Calu3 (cell line): ENCODE measurements around the gene ASAP2. TPM values are rescaled to one million over a fixed set of nuclear protein-coding genes. Genes with fewer than 3 reads are reported as not detected.

Experiments used
- BruUV-seq: library from RNA; stranded (reverse); fragments of 400-500 nt; replicated peaks from 2 replicates; lab custom pipeline; 2021; lab: Mats Ljungman, UMichigan
- CTCF ChIA-PET: fragments of 300-600 bp; sonication (Branson Sonifier 250); formaldehyde crosslinking; loops from one replicate; lab custom pipeline; 2022; ENCODE audit warnings: antibody characterized with exemption; lab: Charles Lee
- DNase-seq: peaks from one replicate; pipeline ENCODE4 v3.0.0; 2022
- H3K27ac Mint-ChIP-seq: one replicate; pipeline ENCODE4 v1.8.0; 2022; ENCODE audit warnings: mixed read lengths; ENCODE audit not compliant: unreplicated experiment
- H3K27me3 Mint-ChIP-seq: one replicate; pipeline ENCODE4 v1.8.0; 2022; ENCODE audit warnings: mixed read lengths; ENCODE audit not compliant: unreplicated experiment
- H3K36me3 Mint-ChIP-seq: one replicate; pipeline ENCODE4 v1.8.0; 2022; ENCODE audit warnings: mild to moderate bottlenecking, moderate library complexity, mixed read lengths; ENCODE audit not compliant: insufficient read depth, unreplicated experiment
- H3K4me1 Mint-ChIP-seq: one replicate; pipeline ENCODE4 v1.8.0; 2022; ENCODE audit warnings: mild to moderate bottlenecking, low read depth, mixed read lengths; ENCODE audit not compliant: unreplicated experiment
- H3K4me3 Mint-ChIP-seq: one replicate; pipeline ENCODE4 v1.8.0; 2022; ENCODE audit warnings: mild to moderate bottlenecking, low read depth, moderate library complexity, mixed read lengths; ENCODE audit not compliant: unreplicated experiment
- H3K9me3 Mint-ChIP-seq: one replicate; pipeline ENCODE4 v1.8.0; 2022; ENCODE audit warnings: low read depth, mixed read lengths; ENCODE audit not compliant: unreplicated experiment
- intact Hi-C: fragments of 100-400 bp; cut with micrococcal nuclease; formaldehyde crosslinking; loops from one replicate; pipeline ENCODE4 v1.10.0; 2022; ENCODE audit not compliant: unreplicated experiment
- total RNA-seq: library from RNA; stranded (reverse); gene quantifications from 2 replicates; pipeline ENCODE4 v1.2.3, GENCODE V29; 2022
- TF ChIP-seq, protein P1 (sequence below): fragments of 200-600 bp; IDR thresholded peaks from one replicate; pipeline ENCODE4 v1.8.0; 2022; ENCODE audit warnings: antibody characterized with exemption; ENCODE audit not compliant: unreplicated experiment

The ASAP2 gene
- total RNA-seq, 1 experiment from 2014 or later, result 78.6 TPM

DNA sequence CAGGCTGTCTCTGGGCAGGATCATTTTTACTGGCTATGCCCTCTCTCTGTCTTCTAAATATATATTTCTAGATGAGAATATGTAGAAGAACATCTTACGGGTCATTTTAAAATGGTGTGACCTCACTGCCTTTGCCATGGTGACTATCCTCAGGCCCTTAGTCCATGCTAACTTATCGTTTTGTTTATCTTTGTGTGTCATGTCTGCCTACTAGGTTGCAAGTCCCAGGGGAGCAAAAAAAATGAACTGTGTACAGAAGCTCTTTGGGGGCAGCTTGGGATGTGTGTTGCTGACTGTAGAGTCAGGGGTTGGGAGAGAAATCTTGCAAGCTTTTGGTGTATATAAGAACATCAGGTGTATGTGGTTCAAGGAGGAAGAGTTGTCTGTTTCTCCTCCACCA is 227.9 kb downstream of the ASAP2 start:
- Mint-ChIP-seq H3K36me3 (peaks cover 38% of the 10 kb centered on the region), H3K4me1 (no peaks in the 10 kb centered on the region), H3K27ac (no peak overlapping the region), H3K9me3 (no peaks in the 10 kb centered on the region), H3K27me3 (no peaks in the 10 kb centered on the region), H3K4me3 (no peak overlapping the region)
- TF ChIP-seq, protein P1, sequence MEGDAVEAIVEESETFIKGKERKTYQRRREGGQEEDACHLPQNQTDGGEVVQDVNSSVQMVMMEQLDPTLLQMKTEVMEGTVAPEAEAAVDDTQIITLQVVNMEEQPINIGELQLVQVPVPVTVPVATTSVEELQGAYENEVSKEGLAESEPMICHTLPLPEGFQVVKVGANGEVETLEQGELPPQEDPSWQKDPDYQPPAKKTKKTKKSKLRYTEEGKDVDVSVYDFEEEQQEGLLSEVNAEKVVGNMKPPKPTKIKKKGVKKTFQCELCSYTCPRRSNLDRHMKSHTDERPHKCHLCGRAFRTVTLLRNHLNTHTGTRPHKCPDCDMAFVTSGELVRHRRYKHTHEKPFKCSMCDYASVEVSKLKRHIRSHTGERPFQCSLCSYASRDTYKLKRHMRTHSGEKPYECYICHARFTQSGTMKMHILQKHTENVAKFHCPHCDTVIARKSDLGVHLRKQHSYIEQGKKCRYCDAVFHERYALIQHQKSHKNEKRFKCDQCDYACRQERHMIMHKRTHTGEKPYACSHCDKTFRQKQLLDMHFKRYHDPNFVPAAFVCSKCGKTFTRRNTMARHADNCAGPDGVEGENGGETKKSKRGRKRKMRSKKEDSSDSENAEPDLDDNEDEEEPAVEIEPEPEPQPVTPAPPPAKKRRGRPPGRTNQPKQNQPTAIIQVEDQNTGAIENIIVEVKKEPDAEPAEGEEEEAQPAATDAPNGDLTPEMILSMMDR, result no peak
- DNase-seq, result no peak
- CTCF ChIA-PET, result no interaction called here
- no TSS peak for BruUV-seq
- intact Hi-C loops, result no loop called here

DNA sequence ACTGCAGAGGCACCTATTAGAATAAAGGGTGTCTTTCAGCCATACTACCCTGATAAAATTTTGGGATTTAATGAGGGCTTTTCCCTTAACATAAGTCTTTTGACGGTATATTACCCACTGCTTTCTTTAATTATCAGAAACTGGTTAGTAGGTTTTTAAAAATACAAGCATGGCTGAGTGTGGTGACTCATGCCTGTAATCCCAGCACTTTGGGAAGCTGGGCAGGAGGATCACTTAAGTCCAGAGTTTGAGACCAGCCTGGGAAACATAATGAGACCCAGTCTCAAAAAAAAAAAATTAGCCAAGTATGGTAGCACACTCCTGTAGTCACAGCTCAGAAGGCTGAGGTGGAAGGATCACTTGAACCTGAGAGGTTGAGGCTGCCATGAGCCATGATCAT is 232.9 kb downstream of the ASAP2 start:
- no peaks in the 10 kb centered on the region for H3K4me1 Mint-ChIP-seq
- intact Hi-C loops, result no loop called here
- no peak for DNase-seq
- no TSS peak for BruUV-seq
- peaks cover 24% of the 10 kb centered on the region for H3K36me3 Mint-ChIP-seq
- CTCF ChIA-PET, result no interaction called here
- H3K4me3 Mint-ChIP-seq, result no peak overlapping the region
- no peaks in the 10 kb centered on the region for H3K27me3 Mint-ChIP-seq
- no peaks in the 10 kb centered on the region for H3K9me3 Mint-ChIP-seq
- H3K27ac Mint-ChIP-seq, result no peak overlapping the region
- TF ChIP-seq, protein P1, result no peak

DNA sequence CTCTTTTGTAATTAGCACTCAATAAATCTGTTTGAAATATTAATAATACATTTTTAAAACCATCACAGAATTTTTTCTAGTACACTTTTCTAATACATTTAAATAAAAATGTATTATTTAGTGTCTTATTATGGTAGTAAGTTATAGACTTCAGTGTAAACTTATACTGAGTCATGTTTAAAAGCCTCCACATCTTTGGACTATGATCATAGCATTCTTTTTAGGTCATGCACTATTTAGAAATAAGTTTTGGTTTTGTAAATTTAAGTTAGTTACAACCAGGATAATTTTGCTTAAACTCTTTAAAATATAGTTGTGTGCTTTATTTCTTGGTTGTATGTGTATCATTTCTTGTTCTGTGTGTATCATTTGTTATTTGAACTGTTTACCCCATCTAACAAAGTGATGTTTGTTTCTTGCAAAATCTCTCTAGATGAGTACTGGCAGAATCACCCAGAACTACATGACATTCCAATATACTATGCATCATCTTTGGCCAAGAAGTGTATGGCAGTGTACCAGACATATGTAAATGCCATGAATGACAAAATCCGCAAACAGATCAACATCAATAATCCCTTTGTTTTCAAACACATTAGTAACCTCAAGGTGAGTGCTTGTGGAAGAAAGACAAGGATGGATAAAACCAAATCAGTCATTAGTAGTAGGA is 233.6 kb downstream of the ASAP2 start:
- Mint-ChIP-seq H3K9me3 (no peaks in the 10 kb centered on the region), H3K4me1 (no peaks in the 10 kb centered on the region), H3K27me3 (no peaks in the 10 kb centered on the region), H3K4me3 (no peak overlapping the region), H3K36me3 (peaks cover 24% of the 10 kb centered on the region), H3K27ac (no peak overlapping the region)
- no TSS peak for BruUV-seq
- DNase-seq, result no peak
- intact Hi-C loops, result no loop called here
- TF ChIP-seq, protein P1, result no peak
- CTCF ChIA-PET, result no interaction called here

DNA sequence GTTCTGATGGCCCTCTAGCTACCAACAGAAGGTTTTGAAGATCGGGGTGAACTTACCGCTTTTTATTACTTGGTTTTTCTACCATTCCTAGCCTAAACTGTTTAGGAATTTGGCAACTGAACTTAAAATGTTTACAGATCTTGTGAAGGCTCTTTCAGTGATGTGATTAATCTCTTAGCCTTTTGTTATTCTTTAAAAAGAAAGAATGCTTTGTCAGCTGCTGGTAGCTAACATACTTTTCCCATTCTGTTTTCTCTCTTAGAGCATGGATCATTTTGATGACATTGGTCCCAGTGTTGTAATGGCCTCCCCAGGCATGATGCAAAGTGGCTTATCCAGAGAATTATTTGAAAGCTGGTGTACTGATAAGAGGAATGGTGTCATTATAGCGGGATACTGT is 234.9 kb downstream of the ASAP2 start:
- Mint-ChIP-seq H3K27me3 (no peaks in the 10 kb centered on the region), H3K4me3 (no peak overlapping the region), H3K9me3 (no peaks in the 10 kb centered on the region), H3K27ac (no peak overlapping the region), H3K36me3 (peaks cover 24% of the 10 kb centered on the region), H3K4me1 (no peaks in the 10 kb centered on the region)
- intact Hi-C loops, result no loop called here
- CTCF ChIA-PET, result no interaction called here
- TF ChIP-seq, protein P1, result no peak
- no peak for DNase-seq
- BruUV-seq, result no TSS peak
